ENCODE data around the gene CEP41. TPM values are rescaled to one million over a fixed set of nuclear protein-coding genes. Genes with fewer than 3 reads are reported as not detected.

Gene CEP41
- total and polyA plus RNA-seq, 10 of the 15 experiments (the other 5 are each of a cell fraction or from before 2014, with no cell fraction given) = 11.4 to 43.0 (median 24.7) TPM

DNA sequence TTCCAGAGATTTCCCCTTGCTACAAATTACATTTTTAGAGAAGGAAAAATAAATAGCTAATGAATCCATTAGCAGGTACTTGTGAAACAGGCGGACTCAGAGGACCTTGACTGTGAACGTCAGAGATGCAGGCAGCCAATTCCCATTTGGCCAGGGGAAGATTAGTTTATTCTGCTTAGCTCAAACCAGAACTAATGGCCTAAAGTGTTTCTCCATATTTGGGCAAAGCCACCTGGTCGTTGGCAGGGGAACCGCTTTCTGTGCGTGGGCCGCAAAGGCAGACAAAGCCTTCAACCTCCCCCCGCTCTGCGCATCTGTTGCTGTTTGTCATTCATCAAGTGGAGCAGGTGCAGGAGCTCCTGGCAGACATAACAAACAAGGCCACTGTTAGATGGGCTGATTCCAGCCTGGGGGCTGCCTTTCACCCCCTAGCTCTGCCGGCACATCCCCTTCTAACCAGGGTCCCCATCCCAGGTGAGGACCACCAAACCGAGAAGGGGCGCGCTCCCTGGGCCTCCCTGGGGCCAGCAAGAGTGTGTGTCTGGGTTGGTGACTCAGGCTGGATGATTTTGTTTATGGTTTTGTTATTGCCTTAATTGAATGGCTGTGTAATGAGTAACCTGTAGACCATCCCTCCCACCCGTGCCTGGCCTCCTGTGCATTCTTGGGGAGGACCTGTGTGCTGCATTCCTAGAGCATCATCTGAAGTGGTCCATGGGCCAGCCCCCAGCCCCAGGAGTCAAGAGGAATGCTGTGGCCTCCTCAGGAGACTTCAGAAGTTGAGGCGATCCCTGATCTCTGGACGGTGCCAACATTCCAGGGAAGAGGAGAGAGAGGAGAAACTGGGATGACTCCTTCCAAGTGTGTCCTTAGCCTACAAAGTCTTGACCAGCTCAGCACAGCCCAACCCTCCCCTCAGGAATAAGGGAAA, 75.0 kb downstream of the CEP41 start (continued):
- TF ChIP-seq, protein P1, sequence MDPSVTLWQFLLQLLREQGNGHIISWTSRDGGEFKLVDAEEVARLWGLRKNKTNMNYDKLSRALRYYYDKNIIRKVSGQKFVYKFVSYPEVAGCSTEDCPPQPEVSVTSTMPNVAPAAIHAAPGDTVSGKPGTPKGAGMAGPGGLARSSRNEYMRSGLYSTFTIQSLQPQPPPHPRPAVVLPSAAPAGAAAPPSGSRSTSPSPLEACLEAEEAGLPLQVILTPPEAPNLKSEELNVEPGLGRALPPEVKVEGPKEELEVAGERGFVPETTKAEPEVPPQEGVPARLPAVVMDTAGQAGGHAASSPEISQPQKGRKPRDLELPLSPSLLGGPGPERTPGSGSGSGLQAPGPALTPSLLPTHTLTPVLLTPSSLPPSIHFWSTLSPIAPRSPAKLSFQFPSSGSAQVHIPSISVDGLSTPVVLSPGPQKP (IDR thresholded peaks at IDR 0.05; ENCODE audit: low read depth, low read length) = peak; percentile 74; the same call in 1 of the 2 replicates
- no peak for TF ChIP-seq GATAD2B (conservative IDR thresholded peaks at IDR 0.05; ENCODE audit: low read depth)
- TF ChIP-seq MEF2B (IDR thresholded peaks at IDR 0.05; ENCODE audit: partially characterized antibody, poor library complexity, severe bottlenecking) = peak; percentile 40
- TF ChIP-seq TCF12 (IDR thresholded peaks at IDR 0.05; ENCODE audit: low read depth, low read length) = peak; percentile 97
- TF ChIP-seq BHLHE40 (IDR thresholded peaks at IDR 0.05; ENCODE audit: borderline replicate concordance in 1 of 2, low read depth in 2 of 2, low read length in 1 of 2) = peak in 1 of 2 experiments; percentile 21; a peak in 1 of 4 replicates
- TF ChIP-seq CHD1 (IDR thresholded peaks at IDR 0.05; ENCODE audit: low read depth, low read length) = no peak
- TF ChIP-seq FOXM1 (IDR thresholded peaks at IDR 0.05; ENCODE audit: low read depth, low read length) = peak; percentile 56; the same call in 1 of the 2 replicates
- TF ChIP-seq BACH1 (IDR thresholded peaks at IDR 0.05; ENCODE audit: borderline replicate concordance) = no peak
- no peak for TF ChIP-seq SREBF1 (IDR thresholded peaks at IDR 0.05; ENCODE audit: low read length)
- TF ChIP-seq TBL1XR1 (IDR thresholded peaks at IDR 0.05; ENCODE audit: low read depth, low read length) = no peak
- TF ChIP-seq, protein P2, sequence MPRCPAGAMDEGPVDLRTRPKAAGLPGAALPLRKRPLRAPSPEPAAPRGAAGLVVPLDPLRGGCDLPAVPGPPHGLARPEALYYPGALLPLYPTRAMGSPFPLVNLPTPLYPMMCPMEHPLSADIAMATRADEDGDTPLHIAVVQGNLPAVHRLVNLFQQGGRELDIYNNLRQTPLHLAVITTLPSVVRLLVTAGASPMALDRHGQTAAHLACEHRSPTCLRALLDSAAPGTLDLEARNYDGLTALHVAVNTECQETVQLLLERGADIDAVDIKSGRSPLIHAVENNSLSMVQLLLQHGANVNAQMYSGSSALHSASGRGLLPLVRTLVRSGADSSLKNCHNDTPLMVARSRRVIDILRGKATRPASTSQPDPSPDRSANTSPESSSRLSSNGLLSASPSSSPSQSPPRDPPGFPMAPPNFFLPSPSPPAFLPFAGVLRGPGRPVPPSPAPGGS (IDR thresholded peaks at IDR 0.05; ENCODE audit: borderline replicate concordance, insufficient read depth, low read depth, low read length, poor library complexity, severe bottlenecking) = no peak
- no peak for TF ChIP-seq SMAD1 (IDR thresholded peaks at IDR 0.05; ENCODE audit: low read depth, partially characterized antibody)
- TF ChIP-seq, protein P3, sequence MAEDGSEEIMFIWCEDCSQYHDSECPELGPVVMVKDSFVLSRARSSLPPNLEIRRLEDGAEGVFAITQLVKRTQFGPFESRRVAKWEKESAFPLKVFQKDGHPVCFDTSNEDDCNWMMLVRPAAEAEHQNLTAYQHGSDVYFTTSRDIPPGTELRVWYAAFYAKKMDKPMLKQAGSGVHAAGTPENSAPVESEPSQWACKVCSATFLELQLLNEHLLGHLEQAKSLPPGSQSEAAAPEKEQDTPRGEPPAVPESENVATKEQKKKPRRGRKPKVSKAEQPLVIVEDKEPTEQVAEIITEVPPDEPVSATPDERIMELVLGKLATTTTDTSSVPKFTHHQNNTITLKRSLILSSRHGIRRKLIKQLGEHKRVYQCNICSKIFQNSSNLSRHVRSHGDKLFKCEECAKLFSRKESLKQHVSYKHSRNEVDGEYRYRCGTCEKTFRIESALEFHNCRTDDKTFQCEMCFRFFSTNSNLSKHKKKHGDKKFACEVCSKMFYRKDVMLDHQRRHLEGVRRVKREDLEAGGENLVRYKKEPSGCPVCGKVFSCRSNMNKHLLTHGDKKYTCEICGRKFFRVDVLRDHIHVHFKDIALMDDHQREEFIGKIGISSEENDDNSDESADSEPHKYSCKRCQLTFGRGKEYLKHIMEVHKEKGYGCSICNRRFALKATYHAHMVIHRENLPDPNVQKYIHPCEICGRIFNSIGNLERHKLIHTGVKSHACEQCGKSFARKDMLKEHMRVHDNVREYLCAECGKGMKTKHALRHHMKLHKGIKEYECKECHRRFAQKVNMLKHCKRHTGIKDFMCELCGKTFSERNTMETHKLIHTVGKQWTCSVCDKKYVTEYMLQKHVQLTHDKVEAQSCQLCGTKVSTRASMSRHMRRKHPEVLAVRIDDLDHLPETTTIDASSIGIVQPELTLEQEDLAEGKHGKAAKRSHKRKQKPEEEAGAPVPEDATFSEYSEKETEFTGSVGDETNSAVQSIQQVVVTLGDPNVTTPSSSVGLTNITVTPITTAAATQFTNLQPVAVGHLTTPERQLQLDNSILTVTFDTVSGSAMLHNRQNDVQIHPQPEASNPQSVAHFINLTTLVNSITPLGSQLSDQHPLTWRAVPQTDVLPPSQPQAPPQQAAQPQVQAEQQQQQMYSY (CRISPR knock-in tag; IDR thresholded peaks at IDR 0.05) = no peak
- TF ChIP-seq NR2F1 (conservative IDR thresholded peaks at IDR 0.05) = no peak
- 0 out of 2 replicates have a peak, but pooled peaks have one; percentile 9 for TF ChIP-seq CREB1 (IDR thresholded peaks at IDR 0.05; ENCODE audit: low read depth)
- TF ChIP-seq RBBP5 (conservative IDR thresholded peaks at IDR 0.05) = no peak
- TF ChIP-seq, protein P4, sequence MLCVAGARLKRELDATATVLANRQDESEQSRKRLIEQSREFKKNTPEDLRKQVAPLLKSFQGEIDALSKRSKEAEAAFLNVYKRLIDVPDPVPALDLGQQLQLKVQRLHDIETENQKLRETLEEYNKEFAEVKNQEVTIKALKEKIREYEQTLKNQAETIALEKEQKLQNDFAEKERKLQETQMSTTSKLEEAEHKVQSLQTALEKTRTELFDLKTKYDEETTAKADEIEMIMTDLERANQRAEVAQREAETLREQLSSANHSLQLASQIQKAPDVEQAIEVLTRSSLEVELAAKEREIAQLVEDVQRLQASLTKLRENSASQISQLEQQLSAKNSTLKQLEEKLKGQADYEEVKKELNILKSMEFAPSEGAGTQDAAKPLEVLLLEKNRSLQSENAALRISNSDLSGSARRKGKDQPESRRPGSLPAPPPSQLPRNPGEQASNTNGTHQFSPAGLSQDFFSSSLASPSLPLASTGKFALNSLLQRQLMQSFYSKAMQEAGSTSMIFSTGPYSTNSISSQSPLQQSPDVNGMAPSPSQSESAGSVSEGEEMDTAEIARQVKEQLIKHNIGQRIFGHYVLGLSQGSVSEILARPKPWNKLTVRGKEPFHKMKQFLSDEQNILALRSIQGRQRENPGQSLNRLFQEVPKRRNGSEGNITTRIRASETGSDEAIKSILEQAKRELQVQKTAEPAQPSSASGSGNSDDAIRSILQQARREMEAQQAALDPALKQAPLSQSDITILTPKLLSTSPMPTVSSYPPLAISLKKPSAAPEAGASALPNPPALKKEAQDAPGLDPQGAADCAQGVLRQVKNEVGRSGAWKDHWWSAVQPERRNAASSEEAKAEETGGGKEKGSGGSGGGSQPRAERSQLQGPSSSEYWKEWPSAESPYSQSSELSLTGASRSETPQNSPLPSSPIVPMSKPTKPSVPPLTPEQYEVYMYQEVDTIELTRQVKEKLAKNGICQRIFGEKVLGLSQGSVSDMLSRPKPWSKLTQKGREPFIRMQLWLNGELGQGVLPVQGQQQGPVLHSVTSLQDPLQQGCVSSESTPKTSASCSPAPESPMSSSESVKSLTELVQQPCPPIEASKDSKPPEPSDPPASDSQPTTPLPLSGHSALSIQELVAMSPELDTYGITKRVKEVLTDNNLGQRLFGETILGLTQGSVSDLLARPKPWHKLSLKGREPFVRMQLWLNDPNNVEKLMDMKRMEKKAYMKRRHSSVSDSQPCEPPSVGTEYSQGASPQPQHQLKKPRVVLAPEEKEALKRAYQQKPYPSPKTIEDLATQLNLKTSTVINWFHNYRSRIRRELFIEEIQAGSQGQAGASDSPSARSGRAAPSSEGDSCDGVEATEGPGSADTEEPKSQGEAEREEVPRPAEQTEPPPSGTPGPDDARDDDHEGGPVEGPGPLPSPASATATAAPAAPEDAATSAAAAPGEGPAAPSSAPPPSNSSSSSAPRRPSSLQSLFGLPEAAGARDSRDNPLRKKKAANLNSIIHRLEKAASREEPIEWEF (IDR thresholded peaks at IDR 0.05; ENCODE audit: insufficient replicate concordance, low read depth, low read length) = no peak

Data from GM12878 (cell line).